Measurements from ENCODE around the gene SAA1.

The SAA1 gene

GRCh38 chr11:18230859-18231258 lies 35.2 kb upstream of the SAA1 start:
- no peak for DNase-seq
- Histone ChIP-seq H3K4me3 (ENCODE audit: low read depth in 1 of 2, low read length in 2 of 2) (no peak overlapping the region), H3K36me3 (ENCODE audit: insufficient read depth, low read length) (no peaks in the 10 kb centered on the region), H3K27ac (ENCODE audit: low read length) (no peak overlapping the region), H4K20me1 (ENCODE audit: insufficient read depth, low read length) (no peaks in the 10 kb centered on the region), H3K4me1 (ENCODE audit: insufficient read depth, low read length) (no peaks in the 10 kb centered on the region), H3K27me3 (ENCODE audit: insufficient read depth, low read length, poor library complexity) (peaks cover 9% of the 10 kb centered on the region), H3K79me2 (ENCODE audit: insufficient read depth, low read length) (no peaks in the 10 kb centered on the region), H3K9me3 (ENCODE audit: insufficient read depth, low read length, severe bottlenecking) (no peaks in the 10 kb centered on the region), H2AFZ (ENCODE audit: low read depth, low read length) (no peak overlapping the region), H3K9ac (ENCODE audit: low read depth, low read length) (no peak overlapping the region), H3K4me2 (ENCODE audit: insufficient read depth, low read length) (no peak overlapping the region)
- ATAC-seq (ENCODE audit: insufficient read depth, low read depth), result no peak
- no peak for TF ChIP-seq CTCF (IDR thresholded peaks at IDR 0.05; ENCODE audit: borderline replicate concordance, extremely low read depth, low read length, poor library complexity, severe bottlenecking)
- no peak for TF ChIP-seq EZH2 (IDR thresholded peaks at IDR 0.05; ENCODE audit: borderline replicate concordance, low read depth, low read length, severe bottlenecking)

- no peaks in the 10 kb centered on the region for H3K36me3 ChIP-seq (ENCODE audit: insufficient read depth, low read length)
- ATAC-seq (ENCODE audit: insufficient read depth, low read depth), result no peak
- H3K9ac ChIP-seq (ENCODE audit: low read depth, low read length), result no peak overlapping the region
- no peaks in the 10 kb centered on the region for H3K4me1 ChIP-seq (ENCODE audit: insufficient read depth, low read length)
- no peaks in the 10 kb centered on the region for H4K20me1 ChIP-seq (ENCODE audit: insufficient read depth, low read length)
- DNase-seq, result no peak
- H3K79me2 ChIP-seq (ENCODE audit: insufficient read depth, low read length), result no peaks in the 10 kb centered on the region
- H3K4me2 ChIP-seq (ENCODE audit: insufficient read depth, low read length), result no peak overlapping the region
- peaks cover 27% of the 10 kb centered on the region for H3K27me3 ChIP-seq (ENCODE audit: insufficient read depth, low read length, poor library complexity)
- no peaks in the 10 kb centered on the region for H3K9me3 ChIP-seq (ENCODE audit: insufficient read depth, low read length, severe bottlenecking)
- TF ChIP-seq CTCF (IDR thresholded peaks at IDR 0.05; ENCODE audit: borderline replicate concordance, extremely low read depth, low read length, poor library complexity, severe bottlenecking) (no peak), EZH2 (IDR thresholded peaks at IDR 0.05; ENCODE audit: borderline replicate concordance, low read depth, low read length, severe bottlenecking) (no peak)
- H3K4me3 ChIP-seq (ENCODE audit: low read depth in 1 of 2, low read length in 2 of 2), result no peak overlapping the region
- no peak overlapping the region for H2AFZ ChIP-seq (ENCODE audit: low read depth, low read length)
- no peak overlapping the region for H3K27ac ChIP-seq (ENCODE audit: low read length)
Observed at GRCh38 chr11:18233912-18234311, 32.2 kb upstream of the SAA1 start.

GRCh38 chr11:18235394-18236334 lies 30.4 kb upstream of the SAA1 start:
- no peaks in the 10 kb centered on the region for H3K4me1 ChIP-seq (ENCODE audit: insufficient read depth, low read length)
- H3K9ac ChIP-seq (ENCODE audit: low read depth, low read length), result no peak overlapping the region
- ATAC-seq (ENCODE audit: insufficient read depth, low read depth), result no peak
- H4K20me1 ChIP-seq (ENCODE audit: insufficient read depth, low read length), result no peaks in the 10 kb centered on the region
- TF ChIP-seq EZH2 (IDR thresholded peaks at IDR 0.05; ENCODE audit: borderline replicate concordance, low read depth, low read length, severe bottlenecking), result no peak
- TF ChIP-seq CTCF (IDR thresholded peaks at IDR 0.05; ENCODE audit: borderline replicate concordance, extremely low read depth, low read length, poor library complexity, severe bottlenecking), result no peak
- no peak for DNase-seq
- no peak overlapping the region for H3K27ac ChIP-seq (ENCODE audit: low read length)
- H3K79me2 ChIP-seq (ENCODE audit: insufficient read depth, low read length), result no peaks in the 10 kb centered on the region
- H3K36me3 ChIP-seq (ENCODE audit: insufficient read depth, low read length), result no peaks in the 10 kb centered on the region
- H3K27me3 ChIP-seq (ENCODE audit: insufficient read depth, low read length, poor library complexity), result peaks cover 37% of the 10 kb centered on the region
- no peak overlapping the region for H3K4me2 ChIP-seq (ENCODE audit: insufficient read depth, low read length)
- no peaks in the 10 kb centered on the region for H3K9me3 ChIP-seq (ENCODE audit: insufficient read depth, low read length, severe bottlenecking)
- no peak overlapping the region for H2AFZ ChIP-seq (ENCODE audit: low read depth, low read length)
- no peak overlapping the region for H3K4me3 ChIP-seq (ENCODE audit: low read depth in 1 of 2, low read length in 2 of 2)

Data from DND-41 (cell line).